T-helper 17 cell (primary cell): ENCODE measurements around the gene EOGT. TPM values are rescaled to one million over a fixed set of nuclear protein-coding genes. Genes with fewer than 3 reads are reported as not detected.

Experiments
- ATAC-seq: fragments of 150-1000 bp; cut with Tn5 transposase; 2 replicates; pipeline ENCODE4 v1.10.0; 2021; ENCODE audit warnings: mild to moderate bottlenecking, moderate library complexity
- DNase-seq, 3 donors: peaks; one replicate each; pipeline versions ENCODE4 v3.0.0 to v3.0.0-alpha.2; 2020 to 2021
- H3K9me3 ChIP-seq: one replicate; pipeline ENCODE4 v1.7.0; 2013; ENCODE audit warnings: low read length, mild to moderate bottlenecking; ENCODE audit not compliant: control insufficient read depth, poor library complexity, severe bottlenecking
- H3K27ac Mint-ChIP-seq: one replicate; pipeline ENCODE4 v1.8.0; 2022; ENCODE audit warnings: mild to moderate bottlenecking, moderate library complexity, mixed read lengths
- H3K27me3 Mint-ChIP-seq: one replicate; pipeline ENCODE4 v1.8.0; 2022; ENCODE audit warnings: mixed read lengths
- H3K36me3 Mint-ChIP-seq: one replicate; pipeline ENCODE4 v1.8.0; 2022; ENCODE audit warnings: low read depth, mixed read lengths
- H3K4me1 Mint-ChIP-seq: one replicate; pipeline ENCODE4 v1.8.0; 2022; ENCODE audit warnings: mild to moderate bottlenecking, mixed read lengths
- H3K4me3 Mint-ChIP-seq: one replicate; pipeline ENCODE4 v1.8.0; 2022; ENCODE audit warnings: mild to moderate bottlenecking, moderate library complexity, mixed read lengths
- total RNA-seq, 4 donors: library from RNA in 2 of 4; stranded (reverse) in 2 of 4; gene quantifications; one replicate each; pipeline ENCODE4 v1.2.3 and lab custom pipeline; 2022 to 2026

EOGT gene
- total RNA-seq, 2 donors from 2014 or later = 11.8 to 18.1 TPM

GRCh38 chr3:68999605-69000004 lies 13.9 kb downstream of the EOGT start:
- H3K9me3 ChIP-seq = no peaks in the 10 kb centered on the region
- H3K4me3 Mint-ChIP-seq = no peak overlapping the region
- peaks cover 5% of the 10 kb centered on the region for H3K4me1 Mint-ChIP-seq
- DNase-seq (no peak), ATAC-seq (no peak)
- no peak overlapping the region for H3K27ac Mint-ChIP-seq
- no peaks in the 10 kb centered on the region for H3K27me3 Mint-ChIP-seq
- peaks cover 12% of the 10 kb centered on the region for H3K36me3 Mint-ChIP-seq

DNA sequence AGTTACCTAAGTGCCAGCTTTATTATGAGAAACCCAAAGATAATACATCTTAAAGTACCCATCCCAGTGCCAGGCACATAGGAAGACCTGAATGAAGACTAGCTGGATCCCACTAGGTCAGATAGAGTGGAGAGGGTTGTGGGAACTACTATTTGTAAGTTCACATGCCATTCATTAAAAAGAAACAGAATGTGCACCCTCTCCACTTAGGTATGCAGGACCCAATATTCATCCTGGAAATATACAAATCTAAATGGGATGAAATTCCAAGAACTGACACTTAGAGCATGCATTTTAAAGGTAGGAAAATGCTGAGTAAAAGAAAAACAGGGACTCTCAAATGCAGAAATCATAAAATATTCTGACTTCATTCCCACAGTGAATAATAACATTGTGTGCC lies 14.3 kb downstream of the EOGT start:
- DNase-seq (no peak), ATAC-seq (no peak)
- no peak overlapping the region for H3K27ac Mint-ChIP-seq
- H3K9me3 ChIP-seq = no peaks in the 10 kb centered on the region
- no peaks in the 10 kb centered on the region for H3K27me3 Mint-ChIP-seq
- no peak overlapping the region for H3K4me3 Mint-ChIP-seq
- H3K4me1 Mint-ChIP-seq = peaks cover 5% of the 10 kb centered on the region
- peaks cover 12% of the 10 kb centered on the region for H3K36me3 Mint-ChIP-seq

DNA sequence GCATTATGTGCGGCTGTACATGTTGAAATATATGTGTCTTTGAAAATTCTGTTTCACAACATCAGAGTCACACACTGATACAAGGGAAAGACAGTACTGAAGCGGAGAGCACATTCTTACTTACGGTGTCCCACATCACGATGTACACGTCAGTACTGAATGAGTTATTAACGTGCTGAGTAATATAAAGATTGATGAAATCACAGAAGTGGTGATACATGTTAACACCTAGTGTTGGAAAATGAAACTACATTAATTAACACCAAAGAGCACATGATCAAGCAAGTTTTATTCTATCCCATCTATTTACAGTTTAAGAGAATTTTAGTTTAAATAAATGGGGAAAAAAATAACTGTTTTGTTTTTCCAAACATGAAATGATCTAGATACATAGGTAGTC lies 15.6 kb downstream of the EOGT start:
- Mint-ChIP-seq H3K27me3 (no peaks in the 10 kb centered on the region), H3K27ac (no peak overlapping the region), H3K4me1 (peaks cover 5% of the 10 kb centered on the region), H3K36me3 (peaks cover 16% of the 10 kb centered on the region), H3K4me3 (no peak overlapping the region)
- H3K9me3 ChIP-seq = no peaks in the 10 kb centered on the region
- no peak for DNase-seq
- ATAC-seq = no peak

GRCh38 chr3:68996356-68996995 lies 17.0 kb downstream of the EOGT start:
- DNase-seq (no peak), ATAC-seq (no peak)
- H3K9me3 ChIP-seq = no peaks in the 10 kb centered on the region
- Mint-ChIP-seq H3K27ac (no peak overlapping the region), H3K4me3 (no peak overlapping the region), H3K27me3 (no peaks in the 10 kb centered on the region), H3K4me1 (peaks cover 7% of the 10 kb centered on the region), H3K36me3 (peaks cover 20% of the 10 kb centered on the region)

- Mint-ChIP-seq H3K4me3 (no peak overlapping the region), H3K4me1 (peaks cover 2% of the 10 kb centered on the region), H3K36me3 (peaks cover 32% of the 10 kb centered on the region), H3K27me3 (no peaks in the 10 kb centered on the region), H3K27ac (no peak overlapping the region)
- ATAC-seq (no peak), DNase-seq (no peak)
- no peaks in the 10 kb centered on the region for H3K9me3 ChIP-seq
Observed at GRCh38 chr3:68988740-68989139, 24.7 kb downstream of the EOGT start.

- H3K36me3 Mint-ChIP-seq = peaks cover 29% of the 10 kb centered on the region
- peaks cover 4% of the 10 kb centered on the region for H3K4me1 Mint-ChIP-seq
- ATAC-seq (no peak), DNase-seq (no peak)
- no peaks in the 10 kb centered on the region for H3K27me3 Mint-ChIP-seq
- no peak overlapping the region for H3K27ac Mint-ChIP-seq
- no peaks in the 10 kb centered on the region for H3K9me3 ChIP-seq
- no peak overlapping the region for H3K4me3 Mint-ChIP-seq
Observed at GRCh38 chr3:68987322-68987721, 26.2 kb downstream of the EOGT start.

GRCh38 chr3:68986496-68987208 lies 26.8 kb downstream of the EOGT start:
- DNase-seq (no peak), ATAC-seq (no peak)
- peaks cover 3% of the 10 kb centered on the region for H3K4me1 Mint-ChIP-seq
- H3K36me3 Mint-ChIP-seq = peaks cover 26% of the 10 kb centered on the region
- H3K27ac Mint-ChIP-seq = no peak overlapping the region
- H3K4me3 Mint-ChIP-seq = no peak overlapping the region
- H3K27me3 Mint-ChIP-seq = no peaks in the 10 kb centered on the region
- H3K9me3 ChIP-seq = no peaks in the 10 kb centered on the region

GRCh38 chr3:68985146-68985790 lies 28.2 kb downstream of the EOGT start:
- H3K27ac Mint-ChIP-seq = no peak overlapping the region
- H3K36me3 Mint-ChIP-seq = peaks cover 26% of the 10 kb centered on the region
- H3K4me1 Mint-ChIP-seq = peaks cover 3% of the 10 kb centered on the region
- ATAC-seq (no peak), DNase-seq (no peak)
- H3K4me3 Mint-ChIP-seq = no peak overlapping the region
- H3K9me3 ChIP-seq = no peaks in the 10 kb centered on the region
- no peaks in the 10 kb centered on the region for H3K27me3 Mint-ChIP-seq

DNA sequence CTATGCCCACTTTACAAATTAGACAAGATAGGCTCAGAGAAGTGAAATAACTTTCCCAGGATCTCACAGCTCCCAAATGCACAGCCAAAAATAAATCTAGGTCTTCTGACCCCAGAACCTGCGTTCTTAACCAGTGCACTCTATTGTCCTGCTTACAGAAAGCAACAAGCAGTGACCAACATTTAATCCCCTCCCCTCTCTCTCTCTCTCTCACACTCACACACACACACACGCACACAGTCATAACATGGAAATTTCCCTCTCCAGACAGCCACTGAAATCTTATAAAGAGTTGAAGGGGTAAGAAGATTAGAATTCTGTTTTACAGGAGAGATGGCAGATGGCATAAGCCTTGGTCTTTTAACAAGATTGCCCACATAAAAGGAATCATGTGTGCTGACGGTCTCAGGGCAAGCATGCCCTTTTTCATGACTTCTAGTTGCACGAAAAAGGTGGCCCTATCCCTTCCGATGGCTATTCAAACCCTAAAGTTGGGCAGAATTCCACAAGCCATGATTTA lies 29.4 kb downstream of the EOGT start:
- no peaks in the 10 kb centered on the region for H3K9me3 ChIP-seq
- ATAC-seq = no peak
- Mint-ChIP-seq H3K36me3 (peaks cover 26% of the 10 kb centered on the region), H3K27me3 (no peaks in the 10 kb centered on the region), H3K27ac (peak overlapping the region; percentile 74), H3K4me1 (peaks cover 3% of the 10 kb centered on the region), H3K4me3 (no peak overlapping the region)
- DNase-seq = no peak

GRCh38 chr3:68977486-68978167 lies 35.9 kb downstream of the EOGT start:
- H3K9me3 ChIP-seq = no peaks in the 10 kb centered on the region
- DNase-seq = no peak
- H3K4me3 Mint-ChIP-seq = no peak overlapping the region
- no peaks in the 10 kb centered on the region for H3K4me1 Mint-ChIP-seq
- no peak overlapping the region for H3K27ac Mint-ChIP-seq
- no peak for ATAC-seq
- no peaks in the 10 kb centered on the region for H3K27me3 Mint-ChIP-seq
- no peaks in the 10 kb centered on the region for H3K36me3 Mint-ChIP-seq

- no peak overlapping the region for H3K4me3 Mint-ChIP-seq
- peaks cover 8% of the 10 kb centered on the region for H3K27me3 Mint-ChIP-seq
- no peak for ATAC-seq
- no peak for DNase-seq
- no peak overlapping the region for H3K27ac Mint-ChIP-seq
- no peaks in the 10 kb centered on the region for H3K36me3 Mint-ChIP-seq
- no peaks in the 10 kb centered on the region for H3K9me3 ChIP-seq
- no peaks in the 10 kb centered on the region for H3K4me1 Mint-ChIP-seq
Observed at GRCh38 chr3:68974711-68975110, 38.8 kb downstream of the EOGT start.

- DNase-seq (no peak), ATAC-seq (no peak)
- Mint-ChIP-seq H3K27ac (no peak overlapping the region), H3K4me1 (no peaks in the 10 kb centered on the region), H3K27me3 (peaks cover 16% of the 10 kb centered on the region), H3K4me3 (no peak overlapping the region), H3K36me3 (no peaks in the 10 kb centered on the region)
- H3K9me3 ChIP-seq = no peaks in the 10 kb centered on the region
Observed at GRCh38 chr3:68973639-68974038, 39.8 kb downstream of the EOGT start.

DNA sequence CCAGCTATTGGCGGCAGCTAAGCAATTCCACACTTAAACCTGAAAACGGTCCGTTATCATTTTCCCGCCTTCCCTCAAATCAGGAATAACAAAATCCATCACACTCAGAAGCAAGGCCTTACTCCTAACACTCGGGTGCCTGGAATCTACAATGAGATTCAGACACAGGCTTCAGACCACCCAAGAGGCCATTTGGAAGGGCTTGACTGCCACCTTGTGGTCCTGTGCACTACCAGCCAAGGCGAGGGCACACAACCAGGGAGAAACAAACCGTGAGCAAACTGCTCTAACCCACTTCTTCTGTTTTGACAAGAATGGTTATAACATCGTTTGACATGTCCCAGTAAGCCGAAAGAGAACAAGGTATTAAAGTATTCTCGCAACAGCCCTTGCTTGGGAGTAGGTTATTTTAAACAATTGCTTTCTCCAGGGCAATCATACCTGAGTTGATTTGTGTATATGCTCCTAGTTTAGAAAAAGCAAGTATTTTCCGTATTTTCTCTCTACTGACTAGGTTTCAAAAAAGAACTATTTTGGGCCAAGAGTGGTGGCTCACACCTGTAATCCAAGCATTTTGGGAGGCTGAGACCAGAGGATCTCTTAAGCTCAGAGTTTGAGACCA lies 41.0 kb downstream of the EOGT start:
- H3K4me3 Mint-ChIP-seq = no peak overlapping the region

More for the DNA sequence above, 41.0 kb downstream of the EOGT start:
- no peak for ATAC-seq
- Mint-ChIP-seq H3K4me1 (no peaks in the 10 kb centered on the region), H3K27ac (no peak overlapping the region), H3K27me3 (peaks cover 24% of the 10 kb centered on the region), H3K36me3 (no peaks in the 10 kb centered on the region)
- no peaks in the 10 kb centered on the region for H3K9me3 ChIP-seq
- no peak for DNase-seq
